ENCODE results near the gene ECHDC1.

GRCh38 chr6:127349980-127350379 lies 6.6 kb upstream of the ECHDC1 start:
- TF ChIP-seq POLR2A (IDR thresholded peaks at IDR 0.05; ENCODE audit: low read length) (no peak), GATA1 (IDR thresholded peaks at IDR 0.05; ENCODE audit: low read depth, low read length) (no peak)
